ENCODE measurements around the gene GEMIN7.

Gene GEMIN7

DNA sequence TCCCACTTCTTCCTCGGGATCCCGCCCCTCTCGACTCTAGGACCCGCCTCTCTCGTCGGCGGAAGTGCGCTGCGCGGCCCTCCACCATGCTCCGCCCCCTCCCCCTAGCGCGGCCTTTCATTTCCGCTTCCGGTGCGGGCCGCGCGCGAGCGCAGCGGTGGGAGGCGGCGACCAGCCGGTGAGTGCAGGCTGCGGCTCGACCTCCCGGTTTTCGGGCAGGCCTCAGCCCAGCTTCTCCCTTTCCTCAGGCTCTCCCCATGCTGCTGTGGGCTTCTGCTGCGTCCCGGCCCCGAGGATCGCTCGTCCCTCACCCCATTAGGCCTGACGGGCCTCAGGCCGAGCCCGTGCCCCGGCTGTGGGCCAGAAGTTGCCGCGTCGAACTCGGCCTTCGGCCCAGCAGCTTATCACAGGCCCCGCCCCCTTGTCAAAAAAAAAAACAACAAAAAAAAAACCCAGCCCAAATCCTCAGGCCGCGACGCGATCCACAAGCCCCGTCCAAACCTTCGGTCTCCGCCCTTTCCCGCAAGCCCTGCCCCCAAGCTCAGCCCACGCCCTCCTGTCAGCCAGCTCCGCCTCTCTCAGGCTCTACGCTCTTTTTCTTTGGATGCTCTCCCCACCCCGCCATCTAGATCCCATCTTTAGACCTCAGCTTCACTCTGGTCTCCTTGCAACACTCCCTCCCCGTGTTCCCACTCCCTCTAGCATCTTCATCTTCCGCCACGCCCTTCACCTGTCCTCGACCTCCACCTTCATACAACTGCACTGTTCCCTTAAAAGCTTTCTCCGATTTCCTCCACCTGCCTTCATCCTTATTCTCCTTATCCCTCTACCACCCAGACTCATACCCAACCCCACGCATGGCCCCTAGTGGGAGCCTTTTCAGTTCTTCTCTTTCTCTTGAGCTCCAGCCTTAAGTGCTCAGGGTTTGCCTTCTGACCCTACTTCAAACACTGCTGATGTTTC, 39.8 kb upstream of the GEMIN7 start, which contains the start of gene CLASRP:
Gene CLASRP, plus strand, starts transcription at position 115 of the 963 bp plus-strand sequence. CDS start 1,168 bp downstream, outside the sequence.
- H3K9me3 Mint-ChIP-seq: no peaks in the 10 kb centered on the region
- H3K27ac Mint-ChIP-seq: peak within 1 kb of the TSS; percentile 94
- TF ChIP-seq, protein P1, sequence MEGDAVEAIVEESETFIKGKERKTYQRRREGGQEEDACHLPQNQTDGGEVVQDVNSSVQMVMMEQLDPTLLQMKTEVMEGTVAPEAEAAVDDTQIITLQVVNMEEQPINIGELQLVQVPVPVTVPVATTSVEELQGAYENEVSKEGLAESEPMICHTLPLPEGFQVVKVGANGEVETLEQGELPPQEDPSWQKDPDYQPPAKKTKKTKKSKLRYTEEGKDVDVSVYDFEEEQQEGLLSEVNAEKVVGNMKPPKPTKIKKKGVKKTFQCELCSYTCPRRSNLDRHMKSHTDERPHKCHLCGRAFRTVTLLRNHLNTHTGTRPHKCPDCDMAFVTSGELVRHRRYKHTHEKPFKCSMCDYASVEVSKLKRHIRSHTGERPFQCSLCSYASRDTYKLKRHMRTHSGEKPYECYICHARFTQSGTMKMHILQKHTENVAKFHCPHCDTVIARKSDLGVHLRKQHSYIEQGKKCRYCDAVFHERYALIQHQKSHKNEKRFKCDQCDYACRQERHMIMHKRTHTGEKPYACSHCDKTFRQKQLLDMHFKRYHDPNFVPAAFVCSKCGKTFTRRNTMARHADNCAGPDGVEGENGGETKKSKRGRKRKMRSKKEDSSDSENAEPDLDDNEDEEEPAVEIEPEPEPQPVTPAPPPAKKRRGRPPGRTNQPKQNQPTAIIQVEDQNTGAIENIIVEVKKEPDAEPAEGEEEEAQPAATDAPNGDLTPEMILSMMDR (IDR thresholded peaks at IDR 0.05): no peak

DNA sequence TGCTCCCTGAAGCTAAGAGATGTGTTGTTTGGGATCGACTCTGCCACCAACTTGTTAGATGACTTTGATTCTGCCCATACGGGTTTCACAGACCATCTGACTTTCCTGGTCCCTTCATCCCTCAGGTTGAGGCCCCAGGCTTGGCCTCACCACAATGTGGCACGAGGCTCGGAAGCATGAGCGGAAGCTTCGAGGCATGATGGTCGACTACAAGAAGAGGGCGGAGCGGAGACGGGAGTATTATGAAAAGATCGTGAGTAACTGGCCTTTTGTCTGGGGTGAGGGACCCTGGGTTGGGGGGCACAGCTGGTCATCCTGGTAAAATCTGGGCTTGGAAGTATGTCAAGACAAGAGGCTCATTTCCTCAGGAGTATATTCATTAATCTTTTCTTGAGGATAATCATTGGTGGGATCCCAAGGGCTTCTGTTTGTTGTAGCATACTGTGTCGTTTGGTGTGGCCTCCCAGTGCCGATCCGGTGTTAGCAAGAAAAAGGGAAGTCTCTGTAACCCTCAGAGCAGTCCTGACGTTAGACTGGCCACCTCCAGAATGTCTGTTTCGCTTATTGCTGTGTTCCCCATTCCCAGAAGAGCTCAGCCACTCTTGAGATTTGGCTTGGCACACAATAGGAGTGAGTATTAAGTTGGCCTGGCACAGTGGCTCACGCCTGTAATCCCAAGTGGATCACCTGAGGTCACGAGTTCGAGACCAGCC, 38.8 kb upstream of the GEMIN7 start:
- H3K27me3 Mint-ChIP-seq (ENCODE audit: low read depth, poor library complexity): no peaks in the 10 kb centered on the region
- H3K4me1 Mint-ChIP-seq: peaks cover 30% of the 10 kb centered on the region
- no peaks in the 10 kb centered on the region for H3K9me3 Mint-ChIP-seq
- peaks cover 21% of the 10 kb centered on the region for H3K36me3 Mint-ChIP-seq (ENCODE audit: low read depth)
- TF ChIP-seq, protein P1 (IDR thresholded peaks at IDR 0.05): no peak
- H3K27ac Mint-ChIP-seq: no peak overlapping the region
- DNase-seq: no peak
- H3K4me3 Mint-ChIP-seq: peak overlapping the region; percentile 98

More for the DNA sequence above, 39.8 kb upstream of the GEMIN7 start, which contains the start of gene CLASRP:
- peaks cover 30% of the 10 kb centered on the region for H3K4me1 Mint-ChIP-seq
- H3K36me3 Mint-ChIP-seq (ENCODE audit: low read depth): peaks cover 22% of the 10 kb centered on the region
- H3K4me3 Mint-ChIP-seq: peak within 1 kb of the TSS; percentile 98
- DNase-seq: peak; percentile 93
- H3K27me3 Mint-ChIP-seq (ENCODE audit: low read depth, poor library complexity): no peaks in the 10 kb centered on the region

DNA sequence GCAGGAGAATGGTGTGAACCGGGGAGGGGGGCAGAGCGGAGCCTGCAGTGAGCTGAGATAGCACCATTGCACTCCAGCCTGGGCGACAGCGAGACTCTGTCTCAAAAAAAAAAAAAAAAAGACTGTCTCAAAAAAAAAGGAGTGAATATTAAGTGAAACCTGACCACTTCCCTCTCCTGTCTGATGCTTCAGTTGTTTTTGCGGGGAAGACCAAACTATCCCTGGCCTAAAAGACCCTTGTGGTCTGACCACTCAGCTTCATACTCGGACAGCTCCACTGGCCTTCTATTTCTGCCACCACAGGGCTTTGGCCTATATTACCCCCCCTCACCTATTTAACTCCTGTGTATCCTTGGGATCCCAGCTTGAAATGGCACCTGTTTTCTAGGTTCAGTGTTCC, 37.9 kb upstream of the GEMIN7 start:
- Mint-ChIP-seq H3K4me3 (peak overlapping the region; percentile 67), H3K9me3 (no peaks in the 10 kb centered on the region)

DNA sequence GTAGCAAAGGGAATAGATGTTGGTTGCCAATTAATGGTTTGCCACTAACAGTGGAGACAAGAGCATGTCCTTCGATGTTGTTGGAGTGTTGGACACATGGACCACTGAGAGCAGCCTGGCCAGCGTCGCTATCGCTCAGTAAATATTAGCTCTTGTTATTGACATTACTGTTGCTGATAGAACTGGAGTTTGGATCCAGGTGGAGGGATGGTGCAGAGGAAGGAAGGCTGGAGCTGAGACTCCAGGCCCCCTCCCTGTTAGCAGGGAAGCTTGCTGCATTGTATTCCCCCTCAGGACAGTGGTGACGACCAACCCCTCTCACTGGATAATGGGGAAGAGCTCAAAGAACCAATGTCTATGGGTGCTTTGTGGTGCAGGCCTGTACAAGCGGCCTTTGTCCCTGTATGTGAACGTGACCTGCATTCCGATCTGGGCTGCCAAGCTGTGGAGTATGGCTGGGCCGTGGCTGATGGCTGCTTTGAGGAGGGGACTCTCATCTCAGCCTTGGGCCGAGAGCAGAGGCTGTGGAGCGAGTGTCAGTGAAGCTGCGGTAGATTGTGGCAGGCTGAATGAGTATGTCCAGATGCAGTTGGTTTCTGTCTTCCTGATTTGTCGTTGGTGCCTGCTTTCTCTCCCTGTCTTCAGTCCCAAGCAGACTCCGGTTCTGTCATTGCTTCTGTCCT, 33.2 kb upstream of the GEMIN7 start:
- H3K9me3 Mint-ChIP-seq: no peaks in the 10 kb centered on the region
- no peak overlapping the region for H3K4me3 Mint-ChIP-seq
- TF ChIP-seq, protein P1 (IDR thresholded peaks at IDR 0.05): no peak
- H3K27me3 Mint-ChIP-seq (ENCODE audit: low read depth, poor library complexity): no peaks in the 10 kb centered on the region
- H3K36me3 Mint-ChIP-seq (ENCODE audit: low read depth): peaks cover 30% of the 10 kb centered on the region
- H3K27ac Mint-ChIP-seq: peak overlapping the region; percentile 91
- peaks cover 10% of the 10 kb centered on the region for H3K4me1 Mint-ChIP-seq
- DNase-seq: no peak

More for the DNA sequence above, 37.9 kb upstream of the GEMIN7 start:
- peaks cover 30% of the 10 kb centered on the region for H3K4me1 Mint-ChIP-seq
- H3K27me3 Mint-ChIP-seq (ENCODE audit: low read depth, poor library complexity): no peaks in the 10 kb centered on the region
- no peak overlapping the region for H3K27ac Mint-ChIP-seq
- no peak for DNase-seq
- H3K36me3 Mint-ChIP-seq (ENCODE audit: low read depth): peaks cover 25% of the 10 kb centered on the region
- TF ChIP-seq, protein P1 (IDR thresholded peaks at IDR 0.05): no peak

DNA sequence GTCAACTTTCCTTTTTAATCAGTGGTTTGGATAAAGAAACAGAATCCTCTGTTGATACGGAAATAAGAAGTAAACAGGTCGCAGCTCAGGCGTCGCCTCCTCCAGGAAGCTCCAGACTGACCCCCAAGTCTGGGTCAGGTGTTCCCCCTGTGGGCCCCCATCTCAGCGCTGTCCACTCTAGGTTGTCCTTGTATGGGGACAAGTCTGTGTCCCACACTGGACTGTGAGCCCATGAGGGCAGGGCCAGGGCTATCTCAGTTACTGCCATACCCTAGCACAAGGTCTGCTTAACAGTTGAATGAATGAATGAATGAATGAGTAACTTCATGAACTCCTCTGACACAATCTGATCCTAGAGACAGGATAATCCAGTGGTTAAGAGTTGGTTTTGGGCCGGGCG, 32.7 kb upstream of the GEMIN7 start:
- no peak for DNase-seq
- peak overlapping the region; percentile 91 for H3K27ac Mint-ChIP-seq
- H3K9me3 Mint-ChIP-seq: no peaks in the 10 kb centered on the region
- no peak overlapping the region for H3K4me3 Mint-ChIP-seq
- H3K4me1 Mint-ChIP-seq: peaks cover 6% of the 10 kb centered on the region
- no peaks in the 10 kb centered on the region for H3K27me3 Mint-ChIP-seq (ENCODE audit: low read depth, poor library complexity)
- H3K36me3 Mint-ChIP-seq (ENCODE audit: low read depth): peaks cover 26% of the 10 kb centered on the region
- TF ChIP-seq, protein P1 (IDR thresholded peaks at IDR 0.05): no peak

Measured in nephron progenitor cell (in vitro differentiated cells).